SK-N-SH (cell line): ENCODE results near the gene SDCCAG8. TPM values are rescaled to one million over a fixed set of nuclear protein-coding genes. Genes with fewer than 3 reads are reported as not detected.

Source experiments
- CTCF ChIA-PET: fragments of 300-600, 350-600 bp; formaldehyde crosslinking; extraction: SDS; loops from one replicate; lab custom pipeline; 2021; lab: Yijun Ruan, JAX
- POLR2A ChIA-PET: fragments of 350-600 bp; sonication (Branson Sonifier 250); formaldehyde crosslinking; extraction: SDS; loops from one replicate; lab custom pipeline; 2020; ENCODE audit warnings: antibody characterized with exemption, inconsistent platforms; lab: Yijun Ruan, JAX
- DNase-seq: peaks from one replicate; pipeline ENCODE4 v3.0.0; 2012
- H2AFZ ChIP-seq: fragments of 200-600 bp; sonication (generic); 2 replicates; pipeline ENCODE4 v1.8.1; 2016; ENCODE audit warnings: antibody characterized with exemption, mild to moderate bottlenecking, low read depth
- H3F3A ChIP-seq: fragments of 200-600 bp; sonication (generic); replicated peaks from 2 replicates; pipeline ENCODE3; 2016; ENCODE audit warnings: antibody characterized with exemption, mild to moderate bottlenecking; ENCODE audit not compliant: insufficient read depth
- H3K27ac ChIP-seq, 2 experiments: fragments of 200-500 bp in 1 of 2; fragments of 200-600 bp in 1 of 2; sonication (Bioruptor generic) in 1 of 2; sonication (generic), shearing (Covaris generic) in 1 of 2; 2 replicates each; pipeline versions ENCODE4 v1.5.1 to v1.6.1; 2014 to 2016; ENCODE audit warnings: low read depth in 2 of 2, inconsistent platforms in 1 of 2, low read length in 1 of 2, mild to moderate bottlenecking in 1 of 2, mixed read lengths in 1 of 2
- H3K27me3 ChIP-seq: fragments of 200-600 bp; sonication (generic), shearing (Covaris generic); 2 replicates; pipeline ENCODE4 v1.6.1; 2016; ENCODE audit warnings: mixed run types; ENCODE audit not compliant: insufficient read depth
- H3K36me3 ChIP-seq, 2 experiments: fragments of 200-500 bp in 1 of 2; fragments of 200-600 bp in 1 of 2; sonication (Bioruptor generic) in 1 of 2; sonication (generic) in 1 of 2; replicated peaks in 1 of 2; 2 replicates each; pipeline versions ENCODE3 to v1.5.1; 2014 to 2016; ENCODE audit warnings: low read length in 1 of 2, mild to moderate bottlenecking in 1 of 2; ENCODE audit not compliant: insufficient read depth in 2 of 2, control insufficient read depth in 1 of 2
- H3K4me1 ChIP-seq, 2 experiments: fragments of 200-500 bp in 1 of 2; fragments of 200-600 bp in 1 of 2; sonication (Bioruptor generic) in 1 of 2; sonication (generic), shearing (Covaris generic) in 1 of 2; 2 replicates each; pipeline versions ENCODE4 v1.5.1 to v1.6.1; 2014 to 2016; ENCODE audit warnings: low read depth in 1 of 2, low read length in 1 of 2, mixed run types in 1 of 2; ENCODE audit not compliant: insufficient read depth in 2 of 2, control insufficient read depth in 1 of 2
- H3K4me2 ChIP-seq: fragments of 200-600 bp; sonication (generic), shearing (Covaris generic); 2 replicates; pipeline ENCODE4 v1.6.1; 2017; ENCODE audit warnings: mixed run types
- H3K4me3 ChIP-seq, 2 experiments: fragments of 200-500 bp in 1 of 2; fragments of 200-600 bp in 1 of 2; sonication (Bioruptor generic) in 1 of 2; sonication (generic), shearing (Covaris generic) in 1 of 2; 2 replicates each; pipeline versions ENCODE4 v1.5.1 to v1.8.1; 2014 to 2016; ENCODE audit warnings: low read depth in 2 of 2, inconsistent platforms in 1 of 2, low read length in 1 of 2, mild to moderate bottlenecking in 1 of 2, mixed read lengths in 1 of 2, moderate library complexity in 1 of 2
- H3K79me2 ChIP-seq: fragments of 200-600 bp; sonication (generic); 2 replicates; pipeline ENCODE4 v1.8.1; 2017; ENCODE audit warnings: mild to moderate bottlenecking; ENCODE audit not compliant: insufficient read depth
- H3K9ac ChIP-seq: fragments of 200-600 bp; sonication (generic); 2 replicates; pipeline ENCODE4 v1.6.1; 2017; ENCODE audit warnings: mixed run types
- H3K9me2 ChIP-seq: fragments of 200-600 bp; sonication (generic); 2 replicates; pipeline ENCODE4 v1.6.1; 2017; ENCODE audit warnings: mixed run types
- H3K9me3 ChIP-seq: fragments of 200-600 bp; sonication (generic); 2 replicates; pipeline ENCODE4 v1.6.1; 2017; ENCODE audit warnings: mixed run types, mild to moderate bottlenecking, moderate library complexity
- H4K20me1 ChIP-seq: fragments of 200-600 bp; sonication (generic); 2 replicates; pipeline ENCODE4 v1.6.1; 2017; ENCODE audit warnings: mild to moderate bottlenecking, mixed run types; ENCODE audit not compliant: insufficient read depth
- CTCF ChIP-seq: fragments of 200-600 bp; sonication (generic); IDR thresholded peaks from 2 replicates; pipeline ENCODE4 v1.6.1; 2017; ENCODE audit warnings: antibody characterized with exemption, mild to moderate bottlenecking, moderate library complexity
- ELF1 ChIP-seq: IDR thresholded peaks from 2 replicates; pipeline ENCODE4 v1.4.0; 2012
- EP300 ChIP-seq, 2 experiments: IDR thresholded peaks; 2 replicates each; pipeline versions ENCODE4 v1.4.0 to v1.6.1; 2012; ENCODE audit warnings: borderline replicate concordance in 1 of 2, low read depth in 1 of 2, low read length in 1 of 2
- GABPA ChIP-seq: IDR thresholded peaks from 2 replicates; pipeline ENCODE4 v1.4.0; 2012; ENCODE audit warnings: low read depth, mild to moderate bottlenecking
- IRF3 ChIP-seq: fragments of 150-350 bp; IDR thresholded peaks from 2 replicates; pipeline ENCODE4 v1.6.1; 2016; ENCODE audit warnings: mild to moderate bottlenecking, low read depth, low read length
- JUND ChIP-seq: IDR thresholded peaks from 2 replicates; pipeline ENCODE4 v1.4.0; 2012
- MEF2A ChIP-seq: IDR thresholded peaks from 2 replicates; pipeline ENCODE4 v1.4.0; 2012; ENCODE audit warnings: low read depth, borderline replicate concordance
- MXI1 ChIP-seq: IDR thresholded peaks from 2 replicates; pipeline ENCODE4 v1.6.1; 2012; ENCODE audit warnings: mild to moderate bottlenecking, low read depth, low read length, improper control_type of control experiment
- NRF1 ChIP-seq: IDR thresholded peaks from 2 replicates; pipeline ENCODE4 v1.6.1; 2012; ENCODE audit warnings: low read depth, mild to moderate bottlenecking, low read length
- POLR2AphosphoS5 ChIP-seq: IDR thresholded peaks from 2 replicates; pipeline ENCODE4 v1.6.1; 2012; ENCODE audit warnings: low read depth, low read length
- RAD21 ChIP-seq: IDR thresholded peaks from 2 replicates; pipeline ENCODE4 v1.6.1; 2012; ENCODE audit warnings: mild to moderate bottlenecking, low read length
- SMC3 ChIP-seq: IDR thresholded peaks from 2 replicates; pipeline ENCODE4 v1.6.1; 2012; ENCODE audit warnings: low read depth, low read length, improper control_type of control experiment
- TAF1 ChIP-seq: IDR thresholded peaks from 2 replicates; pipeline ENCODE4 v1.6.1; 2012; ENCODE audit warnings: low read depth, mild to moderate bottlenecking, low read length, moderate library complexity, borderline replicate concordance
- TCF12 ChIP-seq: IDR thresholded peaks from 2 replicates; pipeline ENCODE4 v1.4.0; 2012
- TEAD4 ChIP-seq: IDR thresholded peaks from 2 replicates; pipeline ENCODE4 v1.4.0; 2012; ENCODE audit warnings: mild to moderate bottlenecking, borderline replicate concordance; ENCODE audit not compliant: insufficient read depth
- whole genome bisulfite sequencing: methylation state at CpG from one replicate; pipeline ENCODE4 v1.1.6; 2017; ENCODE audit warnings: low lambda C conversion rate; 5-methylcytosine and 5-hydroxymethylcytosine counted together
- polyA plus RNA-seq, 3 experiments: library from polyadenylated mRNA; depleted of rRNA; stranded (reverse); fragments of >200 nt; gene quantifications; 2 replicates each; pipeline ENCODE4 v1.2.3, GENCODE V29; 2012
- TF ChIP-seq, protein P1 (sequence below): IDR thresholded peaks from 2 replicates; pipeline ENCODE4 v1.4.0; 2012; ENCODE audit warnings: low read depth, borderline replicate concordance

SDCCAG8 gene
- polyA plus RNA-seq, 1 of the 3 experiments (the other 2 are of a cell fraction), result 22.7 TPM

DNA sequence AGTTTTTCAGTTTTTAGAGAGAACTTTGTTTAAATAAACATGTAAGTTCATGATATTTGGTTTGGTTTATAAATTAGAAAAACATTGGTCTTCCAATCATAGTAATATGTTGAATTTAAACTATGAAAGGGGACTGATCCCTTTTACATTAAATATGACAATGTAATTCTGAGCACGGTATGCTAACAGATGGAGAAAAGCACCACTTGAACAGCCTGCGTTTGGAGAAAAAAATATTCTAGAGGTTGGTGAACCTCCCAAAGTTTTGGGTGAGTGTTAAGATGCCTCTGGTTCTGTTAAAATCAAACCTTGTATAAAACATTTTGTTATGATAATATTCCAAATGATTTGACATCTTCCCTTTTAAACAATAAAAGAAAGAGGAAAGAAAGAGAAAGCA, 123.9 kb downstream of the SDCCAG8 start:
- ChIA-PET POLR2A (no interaction called here), CTCF (interaction anchor here (0.9 kb wide), 1 partner anchor 30 kb away, joined by 4 read pairs; no protein-coding TSS in a partner anchor)
- H3K27ac ChIP-seq, result no peak overlapping the region
- no peaks in the 10 kb centered on the region for H3K9me2 ChIP-seq
- no peak for DNase-seq
- H3K4me2 ChIP-seq, result no peak overlapping the region
- H3K4me1 ChIP-seq, result peaks cover 0 to 2% of the 10 kb centered on the region in 2 experiments; a peak in 1 of 4 replicates
- no peak overlapping the region for H3K9ac ChIP-seq
- no peaks in the 10 kb centered on the region for H3F3A ChIP-seq
- H4K20me1 ChIP-seq, result no peaks in the 10 kb centered on the region
- H3K36me3 ChIP-seq, result peaks cover 27 to 33% of the 10 kb centered on the region in 2 experiments
- TF ChIP-seq TAF1 (no peak), ELF1 (no peak), TEAD4 (no peak), TCF12 (no peak)
- WGBS, result 93% methylated on average over 2 of the region's 2 CpGs
- H3K9me3 ChIP-seq, result 0 out of 2 replicates have a peak, but pooled peaks cover under 1% of the 10 kb centered on the region
- no peaks in the 10 kb centered on the region for H3K27me3 ChIP-seq
- no peak overlapping the region for H3K4me3 ChIP-seq
- H2AFZ ChIP-seq, result no peak overlapping the region
- no peaks in the 10 kb centered on the region for H3K79me2 ChIP-seq

- TF ChIP-seq NRF1, result no peak
- no peak for TF ChIP-seq GABPA
- TF ChIP-seq CTCF, result no peak
- no peak for TF ChIP-seq POLR2AphosphoS5
- TF ChIP-seq, protein P1, sequence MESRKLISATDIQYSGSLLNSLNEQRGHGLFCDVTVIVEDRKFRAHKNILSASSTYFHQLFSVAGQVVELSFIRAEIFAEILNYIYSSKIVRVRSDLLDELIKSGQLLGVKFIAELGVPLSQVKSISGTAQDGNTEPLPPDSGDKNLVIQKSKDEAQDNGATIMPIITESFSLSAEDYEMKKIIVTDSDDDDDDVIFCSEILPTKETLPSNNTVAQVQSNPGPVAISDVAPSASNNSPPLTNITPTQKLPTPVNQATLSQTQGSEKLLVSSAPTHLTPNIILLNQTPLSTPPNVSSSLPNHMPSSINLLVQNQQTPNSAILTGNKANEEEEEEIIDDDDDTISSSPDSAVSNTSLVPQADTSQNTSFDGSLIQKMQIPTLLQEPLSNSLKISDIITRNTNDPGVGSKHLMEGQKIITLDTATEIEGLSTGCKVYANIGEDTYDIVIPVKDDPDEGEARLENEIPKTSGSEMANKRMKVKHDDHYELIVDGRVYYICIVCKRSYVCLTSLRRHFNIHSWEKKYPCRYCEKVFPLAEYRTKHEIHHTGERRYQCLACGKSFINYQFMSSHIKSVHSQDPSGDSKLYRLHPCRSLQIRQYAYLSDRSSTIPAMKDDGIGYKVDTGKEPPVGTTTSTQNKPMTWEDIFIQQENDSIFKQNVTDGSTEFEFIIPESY, result no peak
- no peak for TF ChIP-seq RAD21
- TF ChIP-seq IRF3, result no peak
- no peak for TF ChIP-seq SMC3
- TF ChIP-seq EP300 (IDR thresholded peaks at IDR 0.05; ENCODE audit: borderline replicate concordance in 1 of 2, low read depth in 1 of 2, low read length in 1 of 2), result no peak
- TF ChIP-seq ELF1, result no peak
- no peak for TF ChIP-seq MEF2A
- TF ChIP-seq MXI1, result no peak
- TF ChIP-seq JUND, result no peak
- Histone ChIP-seq H3K27me3 (no peaks in the 10 kb centered on the region), H3K27ac (no peak overlapping the region), H3K79me2 (no peaks in the 10 kb centered on the region), H2AFZ (no peak overlapping the region), H4K20me1 (no peaks in the 10 kb centered on the region), H3K9ac (no peak overlapping the region), H3K4me1 (peaks cover 0 to 3% of the 10 kb centered on the region in 2 experiments; a peak in 1 of 4 replicates), H3K9me3 (no peaks in the 10 kb centered on the region), H3K4me2 (no peak overlapping the region), H3K4me3 (no peak overlapping the region), H3F3A (no peaks in the 10 kb centered on the region), H3K9me2 (no peaks in the 10 kb centered on the region), H3K36me3 (peaks cover 4 to 10% of the 10 kb centered on the region in 2 experiments)
- DNase-seq, result no peak
- 92% methylated on average over 1 of the region's 1 CpG for WGBS
- POLR2A ChIA-PET, result no interaction called here
- CTCF ChIA-PET, result interaction anchor here (0.7 kb wide), 1 partner anchor 884 kb away, joined by 3 read pairs; no protein-coding TSS in a partner anchor
These were observed 132.4 kb downstream of the SDCCAG8 start for GRCh38 chr1:243388276-243388675.
